ENCODE measurements around the gene ATG4B.

The ATG4B gene

GRCh38 chr2:241613017-241613780, 24.3 kb upstream of the ATG4B start:
- TF ChIP-seq CTCF (IDR thresholded peaks at IDR 0.05; ENCODE audit: borderline replicate concordance, control extremely low read depth, extremely low read depth, insufficient read depth, missing control alignments): no peak
- DNase-seq (ENCODE audit: low spot score): no peak
- in situ Hi-C loops (cut with MboI; ENCODE audit: low sequenced_read_pairs, unreplicated experiment): no loop called here

GRCh38 chr2:241615041-241615440, 22.5 kb upstream of the ATG4B start:
- no peak for TF ChIP-seq CTCF (IDR thresholded peaks at IDR 0.05; ENCODE audit: borderline replicate concordance, control extremely low read depth, extremely low read depth, insufficient read depth, missing control alignments)
- no peak for DNase-seq (ENCODE audit: low spot score)
- in situ Hi-C loops (cut with MboI; ENCODE audit: low sequenced_read_pairs, unreplicated experiment): no loop called here

- DNase-seq (ENCODE audit: low spot score): no peak
- no peak for TF ChIP-seq CTCF (IDR thresholded peaks at IDR 0.05; ENCODE audit: borderline replicate concordance, control extremely low read depth, extremely low read depth, insufficient read depth, missing control alignments)
These were observed 21.9 kb upstream of the ATG4B start for GRCh38 chr2:241615522-241616052.

GRCh38 chr2:241616168-241617125, 21.0 kb upstream of the ATG4B start:
- in situ Hi-C loops (cut with MboI; ENCODE audit: low sequenced_read_pairs, unreplicated experiment): no loop called here
- no peak for TF ChIP-seq CTCF (IDR thresholded peaks at IDR 0.05; ENCODE audit: borderline replicate concordance, control extremely low read depth, extremely low read depth, insufficient read depth, missing control alignments)
- no peak for DNase-seq (ENCODE audit: low spot score)

More at GRCh38 chr2:241615522-241616052, 21.9 kb upstream of the ATG4B start:
- in situ Hi-C loops (cut with MboI; ENCODE audit: low sequenced_read_pairs, unreplicated experiment): no loop called here

- no peak for TF ChIP-seq CTCF (IDR thresholded peaks at IDR 0.05; ENCODE audit: borderline replicate concordance, control extremely low read depth, extremely low read depth, insufficient read depth, missing control alignments)
- in situ Hi-C loops (cut with MboI; ENCODE audit: low sequenced_read_pairs, unreplicated experiment): no loop called here
- peak; percentile 71 for DNase-seq (ENCODE audit: low spot score)
These were observed 19.9 kb upstream of the ATG4B start for GRCh38 chr2:241617431-241618154.

- in situ Hi-C loops (cut with MboI; ENCODE audit: low sequenced_read_pairs, unreplicated experiment): no loop called here
- DNase-seq (ENCODE audit: low spot score): no peak
- TF ChIP-seq CTCF (IDR thresholded peaks at IDR 0.05; ENCODE audit: borderline replicate concordance, control extremely low read depth, extremely low read depth, insufficient read depth, missing control alignments): no peak
These were observed 19.1 kb upstream of the ATG4B start for GRCh38 chr2:241618296-241618805.
